DND-41 (cell line): ENCODE measurements around the gene SEMA6B.

ENCODE experiments used
- ATAC-seq: fragments of 200-7000 bp; cut with Tn5 transposase; 3 replicates; pipeline ENCODE4 v1.9.1; 2021; ENCODE audit warnings: low read depth; ENCODE audit not compliant: insufficient read depth
- DNase-seq: peaks from one replicate; pipeline ENCODE4 v3.0.0-alpha.2; 2020
- H2AFZ ChIP-seq: 2 replicates; pipeline ENCODE4 v1.6.0; 2012; ENCODE audit warnings: low read depth, low read length
- H3K27ac ChIP-seq: 2 replicates; pipeline ENCODE4 v1.5.1; 2012; ENCODE audit warnings: low read length, inconsistent platforms
- H3K27me3 ChIP-seq: fragments of 200-600 bp; sonication (generic); 2 replicates; pipeline ENCODE4 v1.6.0; 2012; ENCODE audit warnings: low read length, mild to moderate bottlenecking, inconsistent platforms; ENCODE audit not compliant: insufficient read depth, poor library complexity
- H3K36me3 ChIP-seq: 2 replicates; pipeline ENCODE4 v1.5.1; 2012; ENCODE audit warnings: low read length, inconsistent platforms; ENCODE audit not compliant: insufficient read depth
- H3K4me1 ChIP-seq: 2 replicates; pipeline ENCODE4 v1.5.1; 2012; ENCODE audit warnings: mild to moderate bottlenecking, low read length; ENCODE audit not compliant: insufficient read depth
- H3K4me2 ChIP-seq: 2 replicates; pipeline ENCODE4 v1.6.0; 2012; ENCODE audit warnings: mild to moderate bottlenecking, moderate library complexity, low read length, inconsistent platforms; ENCODE audit not compliant: insufficient read depth
- H3K4me3 ChIP-seq, 2 experiments: fragments of 200-600 bp in 1 of 2; shearing (Covaris generic) in 1 of 2; 2 replicates each; pipeline ENCODE4 v1.5.1; 2012 to 2016; ENCODE audit warnings: inconsistent platforms in 2 of 2, low read length in 2 of 2, mild to moderate bottlenecking in 2 of 2, low read depth in 1 of 2, moderate library complexity in 1 of 2
- H3K79me2 ChIP-seq: 2 replicates; pipeline ENCODE4 v1.6.0; 2012; ENCODE audit warnings: low read length, inconsistent platforms; ENCODE audit not compliant: insufficient read depth
- H3K9ac ChIP-seq: 2 replicates; pipeline ENCODE4 v1.6.0; 2012; ENCODE audit warnings: low read depth, mild to moderate bottlenecking, inconsistent platforms, low read length, moderate library complexity
- H3K9me3 ChIP-seq: 2 replicates; pipeline ENCODE4 v1.5.1; 2012; ENCODE audit warnings: low read length, moderate library complexity, mild to moderate bottlenecking, inconsistent platforms; ENCODE audit not compliant: insufficient read depth, severe bottlenecking
- H4K20me1 ChIP-seq: 2 replicates; pipeline ENCODE4 v1.6.0; 2012; ENCODE audit warnings: low read length; ENCODE audit not compliant: insufficient read depth
- EZH2 ChIP-seq: IDR thresholded peaks from 3 replicates; pipeline ENCODE4 v1.6.1; 2012; ENCODE audit warnings: borderline replicate concordance, low read depth, mild to moderate bottlenecking, moderate library complexity, low read length, inconsistent platforms; ENCODE audit not compliant: severe bottlenecking
- TF ChIP-seq, protein P1 (sequence below): IDR thresholded peaks from 2 replicates; pipeline ENCODE4 v1.5.1; 2012; ENCODE audit warnings: borderline replicate concordance, low read length, moderate library complexity, mild to moderate bottlenecking; ENCODE audit not compliant: poor library complexity, severe bottlenecking; ENCODE audit errors: extremely low read depth

Gene SEMA6B

DNA sequence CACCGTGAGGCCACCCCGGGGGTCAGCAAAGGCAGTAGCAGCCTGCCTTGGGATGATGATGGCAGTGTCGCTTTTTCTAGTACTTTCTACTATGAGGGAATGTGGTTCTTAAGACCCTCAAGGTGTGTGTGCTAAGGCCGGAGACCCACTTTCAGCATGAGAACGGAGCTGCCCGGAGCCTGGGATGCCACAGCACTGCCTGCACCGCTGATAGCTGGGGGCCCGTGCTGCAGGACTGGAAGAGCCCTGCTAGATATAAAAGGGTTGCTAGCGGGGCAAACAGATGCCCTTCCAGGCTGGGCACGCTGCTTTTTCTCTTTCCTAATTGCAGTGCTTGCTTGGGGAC lies 55.7 kb downstream of the SEMA6B start:
- Histone ChIP-seq H3K27ac (no peak overlapping the region), H2AFZ (no peak overlapping the region), H4K20me1 (0 out of 2 replicates have a peak, but pooled peaks cover 4% of the 10 kb centered on the region), H3K4me2 (no peak overlapping the region), H3K27me3 (no peaks in the 10 kb centered on the region), H3K36me3 (peaks cover 61% of the 10 kb centered on the region), H3K4me1 (no peaks in the 10 kb centered on the region), H3K4me3 (no peak overlapping the region), H3K9ac (no peak overlapping the region), H3K9me3 (no peaks in the 10 kb centered on the region), H3K79me2 (no peaks in the 10 kb centered on the region)
- no peak for ATAC-seq
- TF ChIP-seq, protein P1, sequence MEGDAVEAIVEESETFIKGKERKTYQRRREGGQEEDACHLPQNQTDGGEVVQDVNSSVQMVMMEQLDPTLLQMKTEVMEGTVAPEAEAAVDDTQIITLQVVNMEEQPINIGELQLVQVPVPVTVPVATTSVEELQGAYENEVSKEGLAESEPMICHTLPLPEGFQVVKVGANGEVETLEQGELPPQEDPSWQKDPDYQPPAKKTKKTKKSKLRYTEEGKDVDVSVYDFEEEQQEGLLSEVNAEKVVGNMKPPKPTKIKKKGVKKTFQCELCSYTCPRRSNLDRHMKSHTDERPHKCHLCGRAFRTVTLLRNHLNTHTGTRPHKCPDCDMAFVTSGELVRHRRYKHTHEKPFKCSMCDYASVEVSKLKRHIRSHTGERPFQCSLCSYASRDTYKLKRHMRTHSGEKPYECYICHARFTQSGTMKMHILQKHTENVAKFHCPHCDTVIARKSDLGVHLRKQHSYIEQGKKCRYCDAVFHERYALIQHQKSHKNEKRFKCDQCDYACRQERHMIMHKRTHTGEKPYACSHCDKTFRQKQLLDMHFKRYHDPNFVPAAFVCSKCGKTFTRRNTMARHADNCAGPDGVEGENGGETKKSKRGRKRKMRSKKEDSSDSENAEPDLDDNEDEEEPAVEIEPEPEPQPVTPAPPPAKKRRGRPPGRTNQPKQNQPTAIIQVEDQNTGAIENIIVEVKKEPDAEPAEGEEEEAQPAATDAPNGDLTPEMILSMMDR = no peak
- no peak for TF ChIP-seq EZH2
- DNase-seq = no peak

DNA sequence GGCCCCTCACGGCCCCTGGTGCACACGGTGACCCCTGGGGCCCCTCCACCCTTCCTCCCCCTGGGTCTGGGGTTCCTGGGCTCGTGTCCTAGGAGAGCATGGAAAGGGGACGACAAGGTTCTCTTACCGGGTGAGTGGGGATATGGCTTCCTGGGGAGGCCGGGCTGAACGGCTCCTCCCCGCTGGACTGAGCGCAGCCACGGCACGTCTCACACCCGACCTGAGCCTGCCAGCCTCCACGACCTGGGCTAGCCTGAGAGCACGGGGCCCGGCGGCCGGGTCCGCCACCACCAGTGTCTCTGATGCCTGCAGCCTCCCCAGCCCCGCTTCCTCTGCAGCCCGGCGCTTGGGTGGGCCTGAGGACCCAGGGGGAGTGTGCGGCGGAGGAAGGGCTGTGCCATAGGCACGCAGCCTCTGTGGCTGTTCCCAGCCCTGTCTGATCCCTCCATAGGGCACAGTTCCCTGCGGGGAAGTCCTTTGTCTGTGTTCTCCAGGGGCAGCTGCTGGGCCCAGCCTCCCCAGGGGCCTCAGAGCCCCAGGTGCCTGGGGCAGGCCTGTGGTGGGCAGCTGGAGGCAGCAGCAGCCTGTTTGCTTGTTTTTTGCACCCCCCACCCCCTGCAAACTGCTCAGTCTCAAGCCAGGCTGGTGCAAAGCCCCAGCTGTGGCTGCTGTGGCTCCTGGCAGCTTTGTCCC lies 56.2 kb downstream of the SEMA6B start:
- no peaks in the 10 kb centered on the region for H3K79me2 ChIP-seq
- 0 out of 2 replicates have a peak, but pooled peaks cover 4% of the 10 kb centered on the region for H4K20me1 ChIP-seq

DNA sequence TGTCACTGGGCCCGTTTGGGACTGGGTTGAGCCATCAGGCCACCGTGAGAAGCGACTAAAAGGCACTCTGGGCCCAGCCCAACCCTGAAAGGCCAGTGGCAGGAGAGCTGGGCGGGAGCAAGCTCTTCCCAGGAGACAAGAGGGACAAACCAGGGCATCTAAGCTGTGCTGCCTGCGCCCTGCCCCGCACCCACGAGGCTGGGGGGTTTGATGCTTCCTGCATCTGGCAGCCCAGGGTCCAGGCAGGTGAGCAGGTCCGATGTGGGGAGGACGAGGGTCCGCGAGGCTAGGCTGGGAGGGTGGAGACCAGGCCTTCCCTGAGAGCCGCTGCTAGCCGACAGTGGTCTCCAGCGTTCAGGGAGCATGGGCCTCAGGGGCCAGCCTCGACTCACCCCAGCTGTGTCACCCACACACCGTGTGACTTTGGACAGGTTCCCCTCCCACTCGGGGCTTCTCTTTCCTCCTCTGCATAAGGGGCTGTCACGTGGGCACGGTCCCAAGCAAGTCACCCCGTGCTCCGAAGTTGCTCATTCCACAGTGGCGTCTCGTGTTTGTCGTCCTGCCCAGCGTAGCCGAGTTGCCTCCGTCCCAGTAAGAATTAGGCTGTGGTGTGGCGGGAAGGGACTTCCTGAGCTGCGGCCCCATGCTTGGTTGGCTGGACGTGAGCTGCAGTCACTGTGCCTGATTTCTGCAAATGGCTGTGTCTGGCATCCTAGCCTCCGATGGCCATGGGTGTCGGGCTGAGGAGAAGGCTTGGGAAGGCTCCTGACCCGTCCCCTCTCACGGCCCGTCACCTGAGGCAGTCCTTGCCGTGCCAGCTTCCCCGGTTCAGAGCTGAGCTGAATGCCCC lies 57.0 kb downstream of the SEMA6B start:
- H3K27me3 ChIP-seq = no peaks in the 10 kb centered on the region
- H3K27ac ChIP-seq = no peak overlapping the region
- no peaks in the 10 kb centered on the region for H3K9me3 ChIP-seq
- H3K79me2 ChIP-seq = no peaks in the 10 kb centered on the region
- 0 out of 2 replicates have a peak, but pooled peaks cover 4% of the 10 kb centered on the region for H4K20me1 ChIP-seq
- ATAC-seq (no peak), DNase-seq (no peak)
- peaks cover 74% of the 10 kb centered on the region for H3K36me3 ChIP-seq
- H3K4me1 ChIP-seq = no peaks in the 10 kb centered on the region
- H3K4me3 ChIP-seq = no peak overlapping the region
- no peak for TF ChIP-seq EZH2
- TF ChIP-seq, protein P1 = no peak
- no peak overlapping the region for H2AFZ ChIP-seq
- H3K4me2 ChIP-seq = no peak overlapping the region
- H3K9ac ChIP-seq = no peak overlapping the region

More for the DNA sequence above, 56.2 kb downstream of the SEMA6B start:
- Histone ChIP-seq H3K9me3 (no peaks in the 10 kb centered on the region), H3K9ac (no peak overlapping the region), H3K36me3 (peaks cover 66% of the 10 kb centered on the region), H2AFZ (no peak overlapping the region), H3K4me2 (no peak overlapping the region), H3K4me3 (no peak overlapping the region), H3K27ac (no peak overlapping the region), H3K4me1 (no peaks in the 10 kb centered on the region), H3K27me3 (no peaks in the 10 kb centered on the region)
- ATAC-seq (no peak), DNase-seq (no peak)
- TF ChIP-seq, protein P1 = no peak
- TF ChIP-seq EZH2 = no peak
